Left lung (tissue), 10 donors: Measurements from ENCODE around the gene HYPK. TPM values are rescaled to one million over a fixed set of nuclear protein-coding genes. Genes with fewer than 3 reads are reported as not detected.

Experiments
- ATAC-seq: fragments of 200-7000 bp; cut with Tn5 transposase; one replicate; pipeline ENCODE4 v1.9.1; 2020; ENCODE audit warnings: moderate library complexity
- DNase-seq, 4 donors: peaks; one replicate each; pipeline ENCODE4 v3.0.0-alpha.2; 2013 to 2020
- H3K27ac ChIP-seq, 2 donors: fragments of 200-600 bp; sonication (generic) in 1 of 2; one replicate each; pipeline versions ENCODE4 v1.5.0 to v1.8.0; 2020 to 2021
- H3K27me3 ChIP-seq, 2 donors: fragments of 200-600 bp; sonication (generic) in 1 of 2; one replicate each; pipeline versions ENCODE4 v1.5.0 to v1.8.0; 2020 to 2021
- H3K36me3 ChIP-seq, 2 donors: fragments of 200-600 bp; sonication (generic) in 1 of 2; one replicate each; pipeline versions ENCODE4 v1.5.0 to v1.8.0; 2020 to 2021
- H3K4me1 ChIP-seq, 2 donors: fragments of 200-600 bp; one replicate each; pipeline ENCODE4 v1.8.0; 2021
- H3K4me3 ChIP-seq, 2 donors: fragments of 200-600 bp; sonication (generic) in 1 of 2; one replicate each; pipeline versions ENCODE4 v1.5.0 to v1.8.0; 2020 to 2021; ENCODE audit warnings: mild to moderate bottlenecking in 1 of 2
- H3K9me3 ChIP-seq, 2 donors: fragments of 200-600 bp; sonication (generic) in 1 of 2; one replicate each; pipeline versions ENCODE4 v1.5.0 to v1.8.0; 2020 to 2021
- CTCF ChIP-seq, 2 donors: fragments of 200-600 bp; sonication (generic) in 1 of 2; IDR thresholded peaks; one replicate each; pipeline versions ENCODE4 v1.5.0 to v1.8.0; 2021; ENCODE audit warnings: antibody characterized with exemption in 2 of 2
- intact Hi-C, 2 donors: fragments of 100-400 bp; cut with DNase I; formaldehyde crosslinking; loops; one replicate each; pipeline versions ENCODE4 v1.11.2 to v1.14.2; 2022
- polyA plus RNA-seq, 6 donors: library from polyadenylated mRNA; unstranded; fragments of 120-200 nt; gene quantifications; one replicate each; pipeline ENCODE4 v1.2.1, GENCODE V29; 2013; ENCODE audit not compliant: insufficient read length in 6 of 6
- total RNA-seq, 2 donors: library from RNA; stranded (reverse); fragmentation: NEBNext Ultra II Directional; extraction: Animal tissue kit (Norgen Biotek cat#: 25700); gene quantifications; one replicate each; pipeline ENCODE4 v1.2.1, GENCODE V29; 2021
- donor health status: DM: no; HTN: yes; CAD: no.
- donor health status: DM: no; HTN: no; CAD: no.

HYPK gene
- total and polyA plus RNA-seq, 8 donors = 9.2 to 28.1 (median 15.7) TPM

- Histone ChIP-seq H3K27ac (peak overlapping the region; percentile 90 to 92), H3K4me3 (peak overlapping the region; percentile 52 to 71), H3K27me3 (no peaks in the 10 kb centered on the region), H3K4me1 (peaks cover 0 to 32% of the 10 kb centered on the region in 2 donors), H3K36me3 (peaks cover 0 to 33% of the 10 kb centered on the region in 2 donors), H3K9me3 (no peaks in the 10 kb centered on the region)
- DNase-seq (peak in 3 of 4 donors; percentile 16 to 80 (median 56)), ATAC-seq (peak; percentile 39)
- intact Hi-C loops = no loop called here
- no peak for TF ChIP-seq CTCF (IDR thresholded peaks at IDR 0.05)
Measured at GRCh38 chr15:43776101-43776717, 24.2 kb upstream of the HYPK start.

- Histone ChIP-seq H3K27me3 (no peaks in the 10 kb centered on the region), H3K4me1 (peaks cover 0 to 27% of the 10 kb centered on the region in 2 donors), H3K27ac (peak within 1 kb of the TSS; percentile 90 to 92), H3K36me3 (peaks cover 0 to 28% of the 10 kb centered on the region in 2 donors), H3K9me3 (no peaks in the 10 kb centered on the region), H3K4me3 (peak within 1 kb of the TSS; percentile 52 to 71)
- ATAC-seq = peak; percentile 92
- intact Hi-C loops = no loop called here
- TF ChIP-seq CTCF (IDR thresholded peaks at IDR 0.05) = no peak
- peak; percentile 68 to 96 (median 81) for DNase-seq
Measured at GRCh38 chr15:43776718-43777266, 23.6 kb upstream of the HYPK start, which contains the start of gene ELL3. ELL3 (minus strand) TSS chr15:43776966; CDS start chr15:43776901, 65 bp downstream.

- H3K4me1 ChIP-seq = peaks cover 0 to 23% of the 10 kb centered on the region in 2 donors
- DNase-seq (peak; percentile 72 to 92 (median 78)), ATAC-seq (peak; percentile 79)
- intact Hi-C loops = no loop called here
- no peaks in the 10 kb centered on the region for H3K27me3 ChIP-seq
- peak; percentile 55 to 71 for TF ChIP-seq CTCF (IDR thresholded peaks at IDR 0.05)
- H3K9me3 ChIP-seq = no peaks in the 10 kb centered on the region
- peak overlapping the region; percentile 52 to 71 for H3K4me3 ChIP-seq
- H3K27ac ChIP-seq = peak overlapping the region; percentile 90 to 92
- peaks cover 0 to 22% of the 10 kb centered on the region in 2 donors for H3K36me3 ChIP-seq
Measured at GRCh38 chr15:43777267-43777914, 23.0 kb upstream of the HYPK start.

GRCh38 chr15:43779016-43779415 lies 21.4 kb upstream of the HYPK start:
- DNase-seq (no peak), ATAC-seq (no peak)
- H3K36me3 ChIP-seq = peaks cover 0 to 5% of the 10 kb centered on the region in 2 donors
- no peak overlapping the region for H3K27ac ChIP-seq
- TF ChIP-seq CTCF (IDR thresholded peaks at IDR 0.05) = no peak
- H3K4me1 ChIP-seq = peaks cover 0 to 23% of the 10 kb centered on the region in 2 donors
- no peaks in the 10 kb centered on the region for H3K9me3 ChIP-seq
- intact Hi-C loops = no loop called here
- no peaks in the 10 kb centered on the region for H3K27me3 ChIP-seq
- no peak overlapping the region for H3K4me3 ChIP-seq

- no peak overlapping the region for H3K27ac ChIP-seq
- intact Hi-C loops = no loop called here
- H3K4me3 ChIP-seq = no peak overlapping the region
- no peak for TF ChIP-seq CTCF (IDR thresholded peaks at IDR 0.05)
- H3K4me1 ChIP-seq = peaks cover 11 to 18% of the 10 kb centered on the region in 2 donors
- no peaks in the 10 kb centered on the region for H3K27me3 ChIP-seq
- H3K9me3 ChIP-seq = no peaks in the 10 kb centered on the region
- H3K36me3 ChIP-seq = peaks cover 0 to 11% of the 10 kb centered on the region in 2 donors
- ATAC-seq = no peak
- no peak for DNase-seq
Measured at GRCh38 chr15:43789409-43789808, 11.0 kb upstream of the HYPK start.
